ENCODE results near the gene ASB8. TPM values are rescaled to one million over a fixed set of nuclear protein-coding genes. Genes with fewer than 3 reads are reported as not detected.

The ASB8 gene
- polyA plus RNA-seq, 3 donors = 23.8 to 50.0 (median 38.4) TPM

GRCh38 chr12:48121522-48121921 lies 35.8 kb downstream of the ASB8 start:
- Mint-ChIP-seq H3K36me3 (peaks cover 0 to 6% of the 10 kb centered on the region in 2 donors), H3K9me3 (no peaks in the 10 kb centered on the region), H3K4me1 (peaks cover 15% of the 10 kb centered on the region), H3K4me3 (no peak overlapping the region), H3K27me3 (ENCODE audit: low read depth in 3 of 3) (peaks cover 2 to 4% (median 3%) of the 10 kb centered on the region in 3 donors), H3K27ac (no peak overlapping the region)
- no peaks in the 10 kb centered on the region for H3K9me3 ChIP-seq (replicated peaks in 1 of 2; ENCODE audit: control insufficient read depth in 1 of 2, insufficient read depth in 1 of 2, low read length in 2 of 2)
- H3K79me2 ChIP-seq (ENCODE audit: insufficient read depth, low read length) = no peaks in the 10 kb centered on the region
- H2AFZ ChIP-seq (ENCODE audit: insufficient read depth, low read depth, low read length, poor library complexity, severe bottlenecking) = no peak overlapping the region
- TF ChIP-seq CTCF (IDR thresholded peaks at IDR 0.05) = no peak
- H3K27ac ChIP-seq (ENCODE audit: low read depth in 1 of 2, low read length in 2 of 2) = no peak overlapping the region
- intact Hi-C loops (cut with micrococcal nuclease) = no loop called here
- peaks cover 13% of the 10 kb centered on the region in 2 donors for H3K4me1 ChIP-seq (ENCODE audit: control insufficient read depth in 1 of 2, insufficient read depth in 2 of 2, low read length in 2 of 2)
- no peak overlapping the region for H3K4me3 ChIP-seq (replicated peaks in 1 of 3; ENCODE audit: low read depth in 2 of 3, low read length in 3 of 3)
- 100% methylated on average over 1 of the region's 1 CpG for WGBS (ENCODE audit: insufficient coverage)
- no peaks in the 10 kb centered on the region for H3K36me3 ChIP-seq (replicated peaks in 1 of 2; ENCODE audit: control insufficient read depth in 1 of 2, insufficient read depth in 2 of 2, low read length in 2 of 2)
- no peak overlapping the region for H3K4me2 ChIP-seq (replicated peaks; ENCODE audit: extremely low read depth, low read length, poor library complexity, severe bottlenecking)
- no peaks in the 10 kb centered on the region for H4K20me1 ChIP-seq (ENCODE audit: insufficient read depth, low read length)
- H3K27me3 ChIP-seq (ENCODE audit: control insufficient read depth in 2 of 2, insufficient read depth in 2 of 2, low read length in 2 of 2) = peaks cover 0 to 2% of the 10 kb centered on the region in 2 donors
- no peak for DNase-seq
- H3K9ac ChIP-seq (ENCODE audit: insufficient read depth, low read length, poor library complexity, severe bottlenecking) = no peak overlapping the region

GRCh38 chr12:48119834-48120195 lies 37.5 kb downstream of the ASB8 start:
- H3K4me3 ChIP-seq (replicated peaks in 1 of 3; ENCODE audit: low read depth in 2 of 3, low read length in 3 of 3) = peak overlapping the region; percentile 63 to 90 (median 69)
- no peaks in the 10 kb centered on the region for H3K36me3 ChIP-seq (replicated peaks in 1 of 2; ENCODE audit: control insufficient read depth in 1 of 2, insufficient read depth in 2 of 2, low read length in 2 of 2)
- Mint-ChIP-seq H3K4me1 (peaks cover 15% of the 10 kb centered on the region), H3K9me3 (no peaks in the 10 kb centered on the region), H3K4me3 (peak overlapping the region; percentile 85 to 96), H3K27ac (peak overlapping the region in 1 of 7 donors; percentile 3), H3K36me3 (peaks cover 0 to 6% of the 10 kb centered on the region in 2 donors), H3K27me3 (ENCODE audit: low read depth in 3 of 3) (peaks cover 6 to 12% (median 9%) of the 10 kb centered on the region in 3 donors)
- H3K9ac ChIP-seq (ENCODE audit: insufficient read depth, low read length, poor library complexity, severe bottlenecking) = peak overlapping the region; percentile 44
- H3K27me3 ChIP-seq (ENCODE audit: control insufficient read depth in 2 of 2, insufficient read depth in 2 of 2, low read length in 2 of 2) = peaks cover 0 to 5% of the 10 kb centered on the region in 2 donors
- intact Hi-C loops (cut with micrococcal nuclease) = no loop called here
- no peak for TF ChIP-seq CTCF (IDR thresholded peaks at IDR 0.05)
- no peaks in the 10 kb centered on the region for H3K79me2 ChIP-seq (ENCODE audit: insufficient read depth, low read length)
- no CpG with 5 or more reads among the region's 5 CpGs for WGBS (ENCODE audit: insufficient coverage)
- no peaks in the 10 kb centered on the region for H3K9me3 ChIP-seq (replicated peaks in 1 of 2; ENCODE audit: control insufficient read depth in 1 of 2, insufficient read depth in 1 of 2, low read length in 2 of 2)
- no peak overlapping the region for H3K27ac ChIP-seq (ENCODE audit: low read depth in 1 of 2, low read length in 2 of 2)
- peak overlapping the region; percentile 93 for H3K4me2 ChIP-seq (replicated peaks; ENCODE audit: extremely low read depth, low read length, poor library complexity, severe bottlenecking)
- no peak for DNase-seq
- H2AFZ ChIP-seq (ENCODE audit: insufficient read depth, low read depth, low read length, poor library complexity, severe bottlenecking) = peak overlapping the region; percentile 83
- peaks cover 13% of the 10 kb centered on the region in 2 donors for H3K4me1 ChIP-seq (ENCODE audit: control insufficient read depth in 1 of 2, insufficient read depth in 2 of 2, low read length in 2 of 2)
- H4K20me1 ChIP-seq (ENCODE audit: insufficient read depth, low read length) = no peaks in the 10 kb centered on the region

Measured in CD14-positive monocyte (primary cell).